ENCODE data around the gene PRELID2. TPM values are rescaled to one million over a fixed set of nuclear protein-coding genes. Genes with fewer than 3 reads are reported as not detected.
A peak's percentile ranks its signal among the peaks of the same experiment; 100 is the strongest.
"Not testable (repeated sequence)": the region's sequence is repeated elsewhere in the genome, so short reads cannot be mapped to it uniquely, and the experiment has no call there.

The PRELID2 gene
- polyA plus RNA-seq, 4 donors: 16.5 to 42.8 (median 32.3) TPM

GRCh38 chr5:145852990-145853389 is 17.8 kb upstream of the PRELID2 start:
- FAIRE-seq (no peak), DNase-seq (no peak)
- Histone ChIP-seq H3K27ac (ENCODE audit: low read depth in 1 of 3, low read length in 2 of 3) (peak overlapping the region in 1 of 3 donors; percentile 88), H3K9me3 (ENCODE audit: control insufficient read depth in 2 of 2, insufficient read depth in 1 of 2, low read depth in 1 of 2, low read length in 1 of 2) (no peaks in the 10 kb centered on the region), H3K36me3 (ENCODE audit: control insufficient read depth in 3 of 3, insufficient read depth in 2 of 3, low read depth in 1 of 3, low read length in 3 of 3) (no peaks in the 10 kb centered on the region), H3K27me3 (ENCODE audit: control insufficient read depth in 3 of 3, insufficient read depth in 3 of 3, low read length in 3 of 3) (no peaks in the 10 kb centered on the region), H3K4me1 (ENCODE audit: control insufficient read depth in 3 of 3, insufficient read depth in 2 of 3, low read depth in 1 of 3, low read length in 2 of 3) (peaks cover 6 to 33% (median 6%) of the 10 kb centered on the region in 3 donors), H3K4me3 (ENCODE audit: low read depth in 1 of 3, low read length in 3 of 3) (no peak overlapping the region)
- 57 to 66% (median 62%) methylated on average over 3 of the region's 3 CpGs for whole genome bisulfite sequencing, 3 donors

GRCh38 chr5:145848854-145849253 is 13.7 kb upstream of the PRELID2 start:
- DNase-seq: no peak
- H3K4me3 ChIP-seq (ENCODE audit: low read depth in 1 of 3, low read length in 3 of 3): no peak overlapping the region
- no peak for FAIRE-seq
- no peaks in the 10 kb centered on the region for H3K36me3 ChIP-seq (ENCODE audit: control insufficient read depth in 3 of 3, insufficient read depth in 2 of 3, low read depth in 1 of 3, low read length in 3 of 3)
- no peak overlapping the region for H3K27ac ChIP-seq (ENCODE audit: low read depth in 1 of 3, low read length in 2 of 3)
- 79 to 93% (median 85%) methylated on average over 1 of the region's 1 CpG for WGBS, 3 donors
- H3K9me3 ChIP-seq (ENCODE audit: control insufficient read depth in 2 of 2, insufficient read depth in 1 of 2, low read depth in 1 of 2, low read length in 1 of 2): no peaks in the 10 kb centered on the region
- H3K4me1 ChIP-seq (ENCODE audit: control insufficient read depth in 3 of 3, insufficient read depth in 2 of 3, low read depth in 1 of 3, low read length in 2 of 3): peaks cover 0 to 13% (median 4%) of the 10 kb centered on the region in 3 donors
- H3K27me3 ChIP-seq (ENCODE audit: control insufficient read depth in 3 of 3, insufficient read depth in 3 of 3, low read length in 3 of 3): no peaks in the 10 kb centered on the region

- Histone ChIP-seq H3K27me3 (ENCODE audit: control insufficient read depth in 3 of 3, insufficient read depth in 3 of 3, low read length in 3 of 3) (no peaks in the 10 kb centered on the region), H3K9me3 (ENCODE audit: control insufficient read depth in 2 of 2, insufficient read depth in 1 of 2, low read depth in 1 of 2, low read length in 1 of 2) (no peaks in the 10 kb centered on the region), H3K4me1 (ENCODE audit: control insufficient read depth in 3 of 3, insufficient read depth in 2 of 3, low read depth in 1 of 3, low read length in 2 of 3) (peaks cover 0 to 4% (median 0%) of the 10 kb centered on the region in 3 donors), H3K27ac (ENCODE audit: low read depth in 1 of 3, low read length in 2 of 3) (no peak overlapping the region), H3K36me3 (ENCODE audit: control insufficient read depth in 3 of 3, insufficient read depth in 2 of 3, low read depth in 1 of 3, low read length in 3 of 3) (no peaks in the 10 kb centered on the region), H3K4me3 (ENCODE audit: low read depth in 1 of 3, low read length in 3 of 3) (no peak overlapping the region)
- WGBS, 3 donors: 80 to 85% (median 82%) methylated on average over 6 of the region's 6 CpGs
- DNase-seq (peak in 1 of 2 donors; percentile 46), FAIRE-seq (no peak)
Observed at GRCh38 chr5:145847499-145848497, 12.7 kb upstream of the PRELID2 start.

GRCh38 chr5:145846081-145846480 is 10.9 kb upstream of the PRELID2 start:
- Histone ChIP-seq H3K36me3 (ENCODE audit: control insufficient read depth in 3 of 3, insufficient read depth in 2 of 3, low read depth in 1 of 3, low read length in 3 of 3) (no peaks in the 10 kb centered on the region), H3K27ac (ENCODE audit: low read depth in 1 of 3, low read length in 2 of 3) (no peak overlapping the region), H3K9me3 (ENCODE audit: control insufficient read depth in 2 of 2, insufficient read depth in 1 of 2, low read depth in 1 of 2, low read length in 1 of 2) (no peaks in the 10 kb centered on the region), H3K4me3 (ENCODE audit: low read depth in 1 of 3, low read length in 3 of 3) (no peak overlapping the region), H3K27me3 (ENCODE audit: control insufficient read depth in 3 of 3, insufficient read depth in 3 of 3, low read length in 3 of 3) (no peaks in the 10 kb centered on the region), H3K4me1 (ENCODE audit: control insufficient read depth in 3 of 3, insufficient read depth in 2 of 3, low read depth in 1 of 3, low read length in 2 of 3) (no peaks in the 10 kb centered on the region)
- 13 to 42% (median 30%) methylated on average over 3 of the region's 3 CpGs for WGBS, 3 donors
- no peak for FAIRE-seq
- peak; percentile 26 to 55 for DNase-seq

- Histone ChIP-seq H3K4me3 (ENCODE audit: low read depth in 1 of 3, low read length in 3 of 3) (no peak overlapping the region), H3K36me3 (ENCODE audit: control insufficient read depth in 3 of 3, insufficient read depth in 2 of 3, low read depth in 1 of 3, low read length in 3 of 3) (no peaks in the 10 kb centered on the region), H3K4me1 (ENCODE audit: control insufficient read depth in 3 of 3, insufficient read depth in 2 of 3, low read depth in 1 of 3, low read length in 2 of 3) (peaks cover 0 to 4% (median 0%) of the 10 kb centered on the region in 3 donors), H3K9me3 (ENCODE audit: control insufficient read depth in 2 of 2, insufficient read depth in 1 of 2, low read depth in 1 of 2, low read length in 1 of 2) (no peaks in the 10 kb centered on the region), H3K27ac (ENCODE audit: low read depth in 1 of 3, low read length in 2 of 3) (no peak overlapping the region), H3K27me3 (ENCODE audit: control insufficient read depth in 3 of 3, insufficient read depth in 3 of 3, low read length in 3 of 3) (no peaks in the 10 kb centered on the region)
- DNase-seq (no peak), FAIRE-seq (no peak)
Observed at GRCh38 chr5:145841299-145841698, 6.2 kb upstream of the PRELID2 start.

GRCh38 chr5:145840458-145841132 is 5.5 kb upstream of the PRELID2 start:
- Histone ChIP-seq H3K9me3 (ENCODE audit: control insufficient read depth in 2 of 2, insufficient read depth in 1 of 2, low read depth in 1 of 2, low read length in 1 of 2) (no peaks in the 10 kb centered on the region), H3K4me3 (ENCODE audit: low read depth in 1 of 3, low read length in 3 of 3) (no peak overlapping the region), H3K36me3 (ENCODE audit: control insufficient read depth in 3 of 3, insufficient read depth in 2 of 3, low read depth in 1 of 3, low read length in 3 of 3) (no peaks in the 10 kb centered on the region), H3K4me1 (ENCODE audit: control insufficient read depth in 3 of 3, insufficient read depth in 2 of 3, low read depth in 1 of 3, low read length in 2 of 3) (peaks cover 0 to 11% (median 0%) of the 10 kb centered on the region in 3 donors), H3K27ac (ENCODE audit: low read depth in 1 of 3, low read length in 2 of 3) (no peak overlapping the region), H3K27me3 (ENCODE audit: control insufficient read depth in 3 of 3, insufficient read depth in 3 of 3, low read length in 3 of 3) (no peaks in the 10 kb centered on the region)
- no peak for FAIRE-seq
- 92 to 94% (median 94%) methylated on average over 3 of the region's 3 CpGs for WGBS, 3 donors
- DNase-seq: no peak

- no peak overlapping the region for H3K4me3 ChIP-seq (ENCODE audit: low read depth in 1 of 3, low read length in 3 of 3)
- H3K36me3 ChIP-seq (ENCODE audit: control insufficient read depth in 3 of 3, insufficient read depth in 2 of 3, low read depth in 1 of 3, low read length in 3 of 3): no peaks in the 10 kb centered on the region
- FAIRE-seq: no peak
- H3K27me3 ChIP-seq (ENCODE audit: control insufficient read depth in 3 of 3, insufficient read depth in 3 of 3, low read length in 3 of 3): no peaks in the 10 kb centered on the region
- no peaks in the 10 kb centered on the region for H3K9me3 ChIP-seq (ENCODE audit: control insufficient read depth in 2 of 2, insufficient read depth in 1 of 2, low read depth in 1 of 2, low read length in 1 of 2)
- peak overlapping the region in 1 of 3 donors; percentile 8 for H3K27ac ChIP-seq (ENCODE audit: low read depth in 1 of 3, low read length in 2 of 3)
- peaks cover 0 to 11% (median 0%) of the 10 kb centered on the region in 3 donors for H3K4me1 ChIP-seq (ENCODE audit: control insufficient read depth in 3 of 3, insufficient read depth in 2 of 3, low read depth in 1 of 3, low read length in 2 of 3)
- 55 to 67% (median 58%) methylated on average over 6 of the region's 6 CpGs for WGBS, 3 donors
- DNase-seq: peak in 1 of 2 donors; percentile 58
Observed at GRCh38 chr5:145838276-145838675, 3.1 kb upstream of the PRELID2 start.

GRCh38 chr5:145836241-145836640 is 1.1 kb upstream of the PRELID2 start:
- DNase-seq; H3K36me3 ChIP-seq (ENCODE audit: control insufficient read depth in 3 of 3, insufficient read depth in 2 of 3, low read depth in 1 of 3, low read length in 3 of 3); FAIRE-seq; H3K27me3 ChIP-seq (ENCODE audit: control insufficient read depth in 3 of 3, insufficient read depth in 3 of 3, low read length in 3 of 3); H3K9me3 ChIP-seq (ENCODE audit: control insufficient read depth in 2 of 2, insufficient read depth in 1 of 2, low read depth in 1 of 2, low read length in 1 of 2): not testable (repeated sequence)
- 89 to 94% (median 94%) methylated on average over 13 of the region's 13 CpGs for WGBS, 3 donors
- Histone ChIP-seq H3K27ac (ENCODE audit: low read depth in 1 of 3, low read length in 2 of 3) (peak overlapping the region; percentile 69 to 96 (median 94)), H3K4me3 (ENCODE audit: low read depth in 1 of 3, low read length in 3 of 3) (peak overlapping the region in 1 of 3 donors; percentile 75), H3K4me1 (ENCODE audit: control insufficient read depth in 3 of 3, insufficient read depth in 2 of 3, low read depth in 1 of 3, low read length in 2 of 3) (peaks cover 0 to 11% (median 2%) of the 10 kb centered on the region in 3 donors)

Data from small intestine (tissue), 7 donors.